GM12873 (cell line): ENCODE results near the gene HSPG2.

ENCODE experiments used
- TF ChIP-seq, protein P1 (sequence below): IDR thresholded peaks from 2 replicates; pipeline ENCODE4 v1.5.1; 2012; ENCODE audit warnings: low read depth, mild to moderate bottlenecking, moderate library complexity, low read length, control low read depth; ENCODE audit not compliant: insufficient read depth; ENCODE audit errors: missing control alignments

The HSPG2 gene

GRCh38 chr1:21833392-21833976, 103.6 kb downstream of the HSPG2 start:
- TF ChIP-seq, protein P1, sequence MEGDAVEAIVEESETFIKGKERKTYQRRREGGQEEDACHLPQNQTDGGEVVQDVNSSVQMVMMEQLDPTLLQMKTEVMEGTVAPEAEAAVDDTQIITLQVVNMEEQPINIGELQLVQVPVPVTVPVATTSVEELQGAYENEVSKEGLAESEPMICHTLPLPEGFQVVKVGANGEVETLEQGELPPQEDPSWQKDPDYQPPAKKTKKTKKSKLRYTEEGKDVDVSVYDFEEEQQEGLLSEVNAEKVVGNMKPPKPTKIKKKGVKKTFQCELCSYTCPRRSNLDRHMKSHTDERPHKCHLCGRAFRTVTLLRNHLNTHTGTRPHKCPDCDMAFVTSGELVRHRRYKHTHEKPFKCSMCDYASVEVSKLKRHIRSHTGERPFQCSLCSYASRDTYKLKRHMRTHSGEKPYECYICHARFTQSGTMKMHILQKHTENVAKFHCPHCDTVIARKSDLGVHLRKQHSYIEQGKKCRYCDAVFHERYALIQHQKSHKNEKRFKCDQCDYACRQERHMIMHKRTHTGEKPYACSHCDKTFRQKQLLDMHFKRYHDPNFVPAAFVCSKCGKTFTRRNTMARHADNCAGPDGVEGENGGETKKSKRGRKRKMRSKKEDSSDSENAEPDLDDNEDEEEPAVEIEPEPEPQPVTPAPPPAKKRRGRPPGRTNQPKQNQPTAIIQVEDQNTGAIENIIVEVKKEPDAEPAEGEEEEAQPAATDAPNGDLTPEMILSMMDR = no peak

DNA sequence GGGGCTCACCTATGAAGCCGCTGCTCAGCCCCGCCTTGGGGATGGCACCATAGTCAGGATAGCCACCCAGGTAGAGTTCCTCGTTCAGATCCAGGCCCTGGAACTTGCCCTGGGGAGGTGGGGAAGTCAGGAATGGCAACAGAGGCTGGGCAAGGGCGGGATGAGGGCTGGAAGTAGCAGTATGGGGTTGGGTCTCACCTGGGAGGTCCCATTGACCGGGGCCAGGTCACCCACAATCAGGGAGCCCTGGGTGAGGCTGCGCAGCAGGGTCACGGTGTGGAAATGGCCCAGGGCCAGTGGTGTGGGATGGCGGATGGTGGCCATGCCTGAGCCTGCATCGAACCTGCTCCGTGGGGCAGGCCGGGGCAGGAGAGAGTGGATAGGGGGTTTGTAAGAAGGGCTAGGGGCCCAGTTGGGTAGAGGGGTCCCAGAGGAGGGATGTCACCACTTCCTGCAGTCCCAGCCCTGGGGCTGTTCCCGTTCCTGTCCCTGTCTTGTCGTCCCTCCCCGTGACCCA, 105.6 kb downstream of the HSPG2 start:
- TF ChIP-seq, protein P1 = no peak

GRCh38 chr1:21830792-21831453, 106.2 kb downstream of the HSPG2 start:
- TF ChIP-seq, protein P1 = no peak

GRCh38 chr1:21829294-21829693, 107.8 kb downstream of the HSPG2 start:
- TF ChIP-seq, protein P1 = no peak

DNA sequence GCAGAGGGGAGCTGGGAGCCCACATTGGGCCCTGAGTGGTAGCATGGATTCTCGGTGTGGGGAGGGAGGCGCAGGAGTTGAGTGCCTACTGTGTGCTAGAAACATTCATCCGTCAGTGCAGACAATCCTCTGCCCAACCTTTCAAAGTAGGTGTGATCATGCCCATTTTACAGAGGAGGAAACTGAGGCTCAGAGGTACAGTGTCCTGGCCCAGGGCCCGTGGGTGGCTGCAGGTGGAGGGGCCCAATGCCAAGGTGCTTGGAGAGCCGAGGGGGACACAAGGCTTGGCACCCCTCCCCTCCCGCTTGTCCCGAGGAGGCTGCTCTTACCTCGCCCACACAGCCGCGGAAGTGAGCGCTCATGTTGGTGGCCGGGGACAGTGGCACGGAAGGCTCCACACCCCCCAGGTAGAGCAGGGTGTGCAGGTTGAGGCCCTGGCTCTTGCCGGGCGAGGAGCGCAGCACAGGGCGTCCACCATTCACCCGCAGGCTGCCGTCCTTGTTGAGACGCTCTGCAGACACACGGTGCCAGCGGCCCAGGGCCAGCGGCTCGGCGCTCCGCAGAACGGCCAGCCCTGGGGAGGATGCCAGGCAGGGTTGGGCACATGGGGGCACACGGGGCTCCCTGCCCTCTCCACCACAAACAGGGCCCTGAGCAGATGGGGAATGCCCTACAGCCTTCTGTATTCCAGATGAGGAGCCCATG, 108.5 kb downstream of the HSPG2 start:
- TF ChIP-seq, protein P1 = no peak

GRCh38 chr1:21828075-21828474, 109.0 kb downstream of the HSPG2 start:
- TF ChIP-seq, protein P1 = no peak

- TF ChIP-seq, protein P1 = no peak
Measured at GRCh38 chr1:21827141-21827679, 109.9 kb downstream of the HSPG2 start.
